GM20000 (cell line): ENCODE results near the gene TIFAB.

Experiments
- DNase-seq: peaks from one replicate; pipeline ENCODE4 v3.0.0; 2012; ENCODE audit warnings: low spot score
- CTCF ChIP-seq: IDR thresholded peaks from 2 replicates; pipeline ENCODE4 v1.5.1; 2012; ENCODE audit warnings: mild to moderate bottlenecking, control low read depth; ENCODE audit errors: extremely low read depth, missing control alignments

The TIFAB gene

GRCh38 chr5:135487037-135487395 is 34.9 kb upstream of the TIFAB start:
- DNase-seq: no peak
- no peak for TF ChIP-seq CTCF

GRCh38 chr5:135486131-135487036 is 34.2 kb upstream of the TIFAB start:
- no peak for DNase-seq
- TF ChIP-seq CTCF: no peak

GRCh38 chr5:135484674-135485086 is 32.5 kb upstream of the TIFAB start:
- no peak for DNase-seq
- no peak for TF ChIP-seq CTCF

- TF ChIP-seq CTCF: no peak
Observed at GRCh38 chr5:135483254-135483653, 31.1 kb upstream of the TIFAB start.

GRCh38 chr5:135482381-135482933 is 30.3 kb upstream of the TIFAB start:
- no peak for TF ChIP-seq CTCF
- DNase-seq: no peak

More at GRCh38 chr5:135483254-135483653, 31.1 kb upstream of the TIFAB start:
- DNase-seq: no peak

- no peak for TF ChIP-seq CTCF
Observed at GRCh38 chr5:135481909-135482311, 29.8 kb upstream of the TIFAB start.

GRCh38 chr5:135481387-135481786 is 29.2 kb upstream of the TIFAB start:
- no peak for TF ChIP-seq CTCF
- no peak for DNase-seq

More at GRCh38 chr5:135481909-135482311, 29.8 kb upstream of the TIFAB start:
- DNase-seq: no peak
